ENCODE measurements around the gene SNX20.

The SNX20 gene

GRCh38 chr16:50677351-50677750, 3.8 kb downstream of the SNX20 start:
- TF ChIP-seq CTCF (conservative IDR thresholded peaks at IDR 0.05; ENCODE audit: low read depth, low read length), result no peak; the same call in 1 of the 2 replicates
- Histone ChIP-seq H2AFZ (ENCODE audit: low read depth) (no peak overlapping the region), H3K4me2 (no peak overlapping the region), H3K36me3 (ENCODE audit: insufficient read depth) (no peaks in the 10 kb centered on the region), H4K20me1 (ENCODE audit: insufficient read depth) (no peaks in the 10 kb centered on the region), H3K27ac (no peak overlapping the region), H3K9ac (no peak overlapping the region), H3K79me2 (ENCODE audit: insufficient read depth, low read depth) (no peaks in the 10 kb centered on the region), H3K4me1 (ENCODE audit: low read depth, poor library complexity, severe bottlenecking) (no peaks in the 10 kb centered on the region), H3K4me3 (IDR thresholded peaks at IDR 0.05; ENCODE audit: insufficient read depth, low read depth, low read length) (no peak overlapping the region), H3K27me3 (ENCODE audit: insufficient read depth, low read depth) (no peaks in the 10 kb centered on the region)

- TF ChIP-seq CTCF (conservative IDR thresholded peaks at IDR 0.05; ENCODE audit: low read depth, low read length), result no peak
- H3K36me3 ChIP-seq (ENCODE audit: insufficient read depth), result no peaks in the 10 kb centered on the region
- no peak overlapping the region for H3K9ac ChIP-seq
- H3K4me3 ChIP-seq (IDR thresholded peaks at IDR 0.05; ENCODE audit: insufficient read depth, low read depth, low read length), result no peak overlapping the region
- no peak overlapping the region for H2AFZ ChIP-seq (ENCODE audit: low read depth)
- no peaks in the 10 kb centered on the region for H3K79me2 ChIP-seq (ENCODE audit: insufficient read depth, low read depth)
- H3K4me2 ChIP-seq, result no peak overlapping the region
- no peak overlapping the region for H3K27ac ChIP-seq
- H3K27me3 ChIP-seq (ENCODE audit: insufficient read depth, low read depth), result no peaks in the 10 kb centered on the region
- no peaks in the 10 kb centered on the region for H4K20me1 ChIP-seq (ENCODE audit: insufficient read depth)
- H3K4me1 ChIP-seq (ENCODE audit: low read depth, poor library complexity, severe bottlenecking), result no peaks in the 10 kb centered on the region
Measured at GRCh38 chr16:50676684-50677225, 4.4 kb downstream of the SNX20 start.

GRCh38 chr16:50675686-50676610, 5.2 kb downstream of the SNX20 start:
- Histone ChIP-seq H3K4me1 (ENCODE audit: low read depth, poor library complexity, severe bottlenecking) (no peaks in the 10 kb centered on the region), H3K27me3 (ENCODE audit: insufficient read depth, low read depth) (no peaks in the 10 kb centered on the region), H3K4me2 (no peak overlapping the region), H3K9ac (no peak overlapping the region), H3K4me3 (IDR thresholded peaks at IDR 0.05; ENCODE audit: insufficient read depth, low read depth, low read length) (no peak overlapping the region), H3K27ac (no peak overlapping the region), H2AFZ (ENCODE audit: low read depth) (no peak overlapping the region), H4K20me1 (ENCODE audit: insufficient read depth) (no peaks in the 10 kb centered on the region), H3K36me3 (ENCODE audit: insufficient read depth) (no peaks in the 10 kb centered on the region), H3K79me2 (ENCODE audit: insufficient read depth, low read depth) (no peaks in the 10 kb centered on the region)
- no peak for TF ChIP-seq CTCF (conservative IDR thresholded peaks at IDR 0.05; ENCODE audit: low read depth, low read length)

- Histone ChIP-seq H4K20me1 (ENCODE audit: insufficient read depth) (no peaks in the 10 kb centered on the region), H3K27ac (no peak overlapping the region), H3K4me1 (ENCODE audit: low read depth, poor library complexity, severe bottlenecking) (no peaks in the 10 kb centered on the region), H3K4me2 (no peak overlapping the region), H2AFZ (ENCODE audit: low read depth) (no peak overlapping the region), H3K79me2 (ENCODE audit: insufficient read depth, low read depth) (no peaks in the 10 kb centered on the region), H3K36me3 (ENCODE audit: insufficient read depth) (no peaks in the 10 kb centered on the region), H3K27me3 (ENCODE audit: insufficient read depth, low read depth) (no peaks in the 10 kb centered on the region), H3K4me3 (IDR thresholded peaks at IDR 0.05; ENCODE audit: insufficient read depth, low read depth, low read length) (no peak overlapping the region), H3K9ac (no peak overlapping the region)
- TF ChIP-seq CTCF (conservative IDR thresholded peaks at IDR 0.05; ENCODE audit: low read depth, low read length), result no peak
Measured at GRCh38 chr16:50674831-50675230, 6.3 kb downstream of the SNX20 start.

Data from KMS-11 (cell line).